ENCODE measurements around the gene TPRX1.
"Not testable (repeated sequence)": the region's sequence is repeated elsewhere in the genome, so short reads cannot be mapped to it uniquely, and the experiment has no call there.

The TPRX1 gene

GRCh38 chr19:47804451-47804850 is at the start of gene TPRX1:
TPRX1 (minus strand) TSS chr19:47804551; CDS start chr19:47804539, 12 bp downstream.
- DNase-seq (ENCODE audit: low spot score): not testable (repeated sequence)

- no peak for DNase-seq (ENCODE audit: low spot score)
Measured at GRCh38 chr19:47853003-47853402, 48.7 kb upstream of the TPRX1 start.

GRCh38 chr19:47848823-47849473 is 44.6 kb upstream of the TPRX1 start:
- DNase-seq (ENCODE audit: low spot score): no peak

- DNase-seq (ENCODE audit: low spot score): no peak
Measured at GRCh38 chr19:47848425-47848822, 44.1 kb upstream of the TPRX1 start.

- no peak for DNase-seq (ENCODE audit: low spot score)
Measured at GRCh38 chr19:47842941-47843340, 38.6 kb upstream of the TPRX1 start.

- DNase-seq (ENCODE audit: low spot score): no peak
Measured at GRCh38 chr19:47839913-47840312, 35.6 kb upstream of the TPRX1 start.

- no peak for DNase-seq (ENCODE audit: low spot score)
Measured at GRCh38 chr19:47839411-47839810, 35.1 kb upstream of the TPRX1 start.

- DNase-seq (ENCODE audit: low spot score): no peak
Measured at GRCh38 chr19:47836038-47836437, 31.7 kb upstream of the TPRX1 start.

- DNase-seq (ENCODE audit: low spot score): no peak
Measured at GRCh38 chr19:47832723-47833122, 28.4 kb upstream of the TPRX1 start.

- no peak for DNase-seq (ENCODE audit: low spot score)
Measured at GRCh38 chr19:47826800-47827199, 22.4 kb upstream of the TPRX1 start.

GRCh38 chr19:47824396-47824795 is 20.0 kb upstream of the TPRX1 start:
- DNase-seq (ENCODE audit: low spot score): no peak

GRCh38 chr19:47821460-47822020 is 17.2 kb upstream of the TPRX1 start, which contains the start of gene CRX:
CRX (plus strand) TSS chr19:47821937; CDS start chr19:47834444, 12,507 bp downstream.
- DNase-seq (ENCODE audit: low spot score): no peak

GRCh38 chr19:47820410-47820809 is 16.1 kb upstream of the TPRX1 start:
- no peak for DNase-seq (ENCODE audit: low spot score)

- no peak for DNase-seq (ENCODE audit: low spot score)
Measured at GRCh38 chr19:47819858-47820257, 15.5 kb upstream of the TPRX1 start.

GRCh38 chr19:47818221-47818620 is 13.9 kb upstream of the TPRX1 start:
- not testable (repeated sequence) for DNase-seq (ENCODE audit: low spot score)

GRCh38 chr19:47816270-47816669 is 11.9 kb upstream of the TPRX1 start:
- DNase-seq (ENCODE audit: low spot score): not testable (repeated sequence)

- DNase-seq (ENCODE audit: low spot score): no peak
Measured at GRCh38 chr19:47813995-47814328, 9.6 kb upstream of the TPRX1 start.

GRCh38 chr19:47813304-47813994 is 9.1 kb upstream of the TPRX1 start:
- peak; percentile 15 for DNase-seq (ENCODE audit: low spot score)

GRCh38 chr19:47806435-47806834 is 2.1 kb upstream of the TPRX1 start:
- no peak for DNase-seq (ENCODE audit: low spot score)

GRCh38 chr19:47805313-47805712 is 962 bp upstream of the TPRX1 start:
- DNase-seq (ENCODE audit: low spot score): no peak

- DNase-seq (ENCODE audit: low spot score): not testable (repeated sequence)
Measured at GRCh38 chr19:47803671-47804070, 680 bp downstream of the TPRX1 start.

- DNase-seq (ENCODE audit: low spot score): not testable (repeated sequence)
Measured at GRCh38 chr19:47803148-47803547, 1.2 kb downstream of the TPRX1 start.

- DNase-seq (ENCODE audit: low spot score): no peak
Measured at GRCh38 chr19:47802521-47803043, 1.8 kb downstream of the TPRX1 start.

Measured in pons (tissue), 1 donor.